Lower lobe of right lung (tissue), 2 donors: Measurements from ENCODE around the gene SAP30BP. TPM values are rescaled to one million over a fixed set of nuclear protein-coding genes. Genes with fewer than 3 reads are reported as not detected.
A peak's percentile ranks its signal among the peaks of the same experiment; 100 is the strongest.

ENCODE experiments used
- ATAC-seq, 2 donors: fragments of 200-7000 bp; cut with Tn5 transposase; one replicate each; pipeline ENCODE4 v1.9.1; 2020 to 2022; ENCODE audit warnings: mild to moderate bottlenecking in 2 of 2, moderate library complexity in 2 of 2
- DNase-seq: peaks from one replicate; pipeline ENCODE4 v3.0.0-alpha.2; 2020
- H3K27ac ChIP-seq: fragments of 200-600 bp; one replicate; pipeline ENCODE4 v1.8.0; 2022
- H3K27me3 ChIP-seq: fragments of 200-600 bp; one replicate; pipeline ENCODE4 v1.8.0; 2022; ENCODE audit warnings: low read depth
- H3K36me3 ChIP-seq: fragments of 200-600 bp; one replicate; pipeline ENCODE4 v1.8.0; 2022; ENCODE audit warnings: mild to moderate bottlenecking
- H3K4me1 ChIP-seq: fragments of 200-600 bp; one replicate; pipeline ENCODE4 v1.8.0; 2022
- H3K4me3 ChIP-seq: fragments of 200-600 bp; one replicate; pipeline ENCODE4 v1.8.0; 2022; ENCODE audit warnings: mild to moderate bottlenecking
- H3K9me3 ChIP-seq: fragments of 200-600 bp; one replicate; pipeline ENCODE4 v1.8.0; 2022
- intact Hi-C: fragments of 100-400 bp; cut with DNase I; formaldehyde crosslinking; loops from one replicate; pipeline ENCODE4 v1.11.0; 2022
- total RNA-seq: library from RNA; stranded (reverse); fragmentation: NEBNext Ultra II Directional; extraction: Animal tissue kit (Norgen Biotek cat#: 25700); gene quantifications from one replicate; pipeline ENCODE4 v1.2.1, GENCODE V29; 2021
- TF ChIP-seq, protein P1 (sequence below): fragments of 200-600 bp; IDR thresholded peaks from one replicate; pipeline ENCODE4 v1.8.0; 2022; ENCODE audit warnings: antibody characterized with exemption, mild to moderate bottlenecking
- donor health status: DM: no; HTN: yes; CAD: no; lungs with severe emphysema.

Gene SAP30BP
- total RNA-seq, 1 donor from 2014 or later: 73.0 TPM

DNA sequence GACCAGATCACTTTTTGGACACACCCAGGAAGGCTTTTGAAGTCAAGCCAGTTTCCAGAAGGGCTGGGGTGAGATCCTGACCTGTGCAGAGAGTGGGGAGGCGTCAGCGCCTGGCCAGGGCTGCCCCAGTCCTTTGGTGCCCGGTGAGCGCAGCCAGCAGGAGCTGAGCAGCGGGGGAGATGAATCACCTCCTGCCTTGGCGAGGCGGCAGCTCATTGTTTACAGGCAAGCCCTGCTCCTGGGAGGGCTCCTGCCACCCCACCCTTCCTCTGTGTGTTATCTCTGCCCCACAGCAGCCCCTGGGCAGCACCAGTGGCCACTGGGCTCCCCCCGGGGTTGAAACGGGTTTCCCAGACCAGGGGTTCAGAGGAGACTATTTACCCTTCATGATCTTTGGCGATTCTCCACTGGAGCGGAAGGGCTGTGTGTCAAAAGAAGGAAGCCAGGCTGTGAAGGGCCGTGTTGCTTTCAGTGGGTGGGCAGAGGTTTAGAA, 40.0 kb downstream of the SAP30BP start:
- peak; percentile 57 for ATAC-seq
- H3K36me3 ChIP-seq: peaks cover 66% of the 10 kb centered on the region
- H3K4me1 ChIP-seq: peaks cover 24% of the 10 kb centered on the region
- TF ChIP-seq, protein P1, sequence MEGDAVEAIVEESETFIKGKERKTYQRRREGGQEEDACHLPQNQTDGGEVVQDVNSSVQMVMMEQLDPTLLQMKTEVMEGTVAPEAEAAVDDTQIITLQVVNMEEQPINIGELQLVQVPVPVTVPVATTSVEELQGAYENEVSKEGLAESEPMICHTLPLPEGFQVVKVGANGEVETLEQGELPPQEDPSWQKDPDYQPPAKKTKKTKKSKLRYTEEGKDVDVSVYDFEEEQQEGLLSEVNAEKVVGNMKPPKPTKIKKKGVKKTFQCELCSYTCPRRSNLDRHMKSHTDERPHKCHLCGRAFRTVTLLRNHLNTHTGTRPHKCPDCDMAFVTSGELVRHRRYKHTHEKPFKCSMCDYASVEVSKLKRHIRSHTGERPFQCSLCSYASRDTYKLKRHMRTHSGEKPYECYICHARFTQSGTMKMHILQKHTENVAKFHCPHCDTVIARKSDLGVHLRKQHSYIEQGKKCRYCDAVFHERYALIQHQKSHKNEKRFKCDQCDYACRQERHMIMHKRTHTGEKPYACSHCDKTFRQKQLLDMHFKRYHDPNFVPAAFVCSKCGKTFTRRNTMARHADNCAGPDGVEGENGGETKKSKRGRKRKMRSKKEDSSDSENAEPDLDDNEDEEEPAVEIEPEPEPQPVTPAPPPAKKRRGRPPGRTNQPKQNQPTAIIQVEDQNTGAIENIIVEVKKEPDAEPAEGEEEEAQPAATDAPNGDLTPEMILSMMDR: no peak
- no peaks in the 10 kb centered on the region for H3K9me3 ChIP-seq
- no peaks in the 10 kb centered on the region for H3K27me3 ChIP-seq
- H3K27ac ChIP-seq: peak overlapping the region; percentile 33
- no peak for DNase-seq
- H3K4me3 ChIP-seq: no peak overlapping the region
- intact Hi-C loops: no loop called here

DNA sequence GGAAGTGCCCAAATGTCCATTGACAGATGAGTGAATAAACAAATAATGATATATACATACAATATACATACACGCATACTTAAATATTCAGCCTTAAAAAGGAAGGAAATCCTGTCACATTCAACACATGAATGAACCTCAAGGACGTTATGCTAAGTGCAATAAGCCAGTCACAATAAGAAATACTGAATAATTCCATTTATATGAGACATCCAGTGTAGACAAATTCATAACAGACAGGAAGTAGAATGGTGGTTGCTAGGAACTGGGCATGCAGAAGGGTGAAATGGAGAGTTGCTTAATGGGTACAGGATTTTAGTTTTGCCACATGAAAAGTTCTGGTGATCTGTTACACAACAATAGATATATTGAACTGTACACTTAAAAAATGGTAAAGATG, 45.3 kb downstream of the SAP30BP start:
- no peak for DNase-seq
- intact Hi-C loops: no loop called here
- no peaks in the 10 kb centered on the region for H3K9me3 ChIP-seq
- H3K4me3 ChIP-seq: no peak overlapping the region
- H3K4me1 ChIP-seq: peaks cover 7% of the 10 kb centered on the region
- peaks cover 13% of the 10 kb centered on the region for H3K36me3 ChIP-seq
- ATAC-seq: no peak
- peaks cover 4% of the 10 kb centered on the region for H3K27me3 ChIP-seq
- no peak overlapping the region for H3K27ac ChIP-seq
- TF ChIP-seq, protein P1: no peak

DNA sequence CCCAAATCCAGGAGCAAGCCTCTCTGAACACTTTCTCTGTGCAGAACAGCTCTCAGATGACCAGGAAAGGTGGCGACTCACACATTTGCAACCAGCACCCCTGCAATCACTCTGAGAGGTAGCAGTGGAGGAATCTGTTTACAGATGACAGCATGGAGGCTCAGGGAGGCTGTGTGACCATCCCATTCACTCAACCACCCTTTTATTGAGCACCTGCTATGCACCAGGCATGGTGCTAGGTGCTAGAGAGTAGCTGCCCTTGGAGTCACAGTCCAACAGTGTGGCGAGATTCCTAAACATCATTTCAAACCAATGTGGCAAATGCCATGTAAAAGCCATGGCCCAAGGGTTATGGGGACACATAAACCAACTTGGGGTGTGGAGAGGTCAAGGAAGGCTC, 52.6 kb downstream of the SAP30BP start:
- H3K4me3 ChIP-seq: no peak overlapping the region
- no peak for DNase-seq
- intact Hi-C loops: no loop called here
- H3K27ac ChIP-seq: no peak overlapping the region
- peaks cover 32% of the 10 kb centered on the region for H3K27me3 ChIP-seq
- TF ChIP-seq, protein P1: no peak
- ATAC-seq: no peak
- no peaks in the 10 kb centered on the region for H3K36me3 ChIP-seq
- no peaks in the 10 kb centered on the region for H3K9me3 ChIP-seq
- H3K4me1 ChIP-seq: peaks cover 18% of the 10 kb centered on the region

DNA sequence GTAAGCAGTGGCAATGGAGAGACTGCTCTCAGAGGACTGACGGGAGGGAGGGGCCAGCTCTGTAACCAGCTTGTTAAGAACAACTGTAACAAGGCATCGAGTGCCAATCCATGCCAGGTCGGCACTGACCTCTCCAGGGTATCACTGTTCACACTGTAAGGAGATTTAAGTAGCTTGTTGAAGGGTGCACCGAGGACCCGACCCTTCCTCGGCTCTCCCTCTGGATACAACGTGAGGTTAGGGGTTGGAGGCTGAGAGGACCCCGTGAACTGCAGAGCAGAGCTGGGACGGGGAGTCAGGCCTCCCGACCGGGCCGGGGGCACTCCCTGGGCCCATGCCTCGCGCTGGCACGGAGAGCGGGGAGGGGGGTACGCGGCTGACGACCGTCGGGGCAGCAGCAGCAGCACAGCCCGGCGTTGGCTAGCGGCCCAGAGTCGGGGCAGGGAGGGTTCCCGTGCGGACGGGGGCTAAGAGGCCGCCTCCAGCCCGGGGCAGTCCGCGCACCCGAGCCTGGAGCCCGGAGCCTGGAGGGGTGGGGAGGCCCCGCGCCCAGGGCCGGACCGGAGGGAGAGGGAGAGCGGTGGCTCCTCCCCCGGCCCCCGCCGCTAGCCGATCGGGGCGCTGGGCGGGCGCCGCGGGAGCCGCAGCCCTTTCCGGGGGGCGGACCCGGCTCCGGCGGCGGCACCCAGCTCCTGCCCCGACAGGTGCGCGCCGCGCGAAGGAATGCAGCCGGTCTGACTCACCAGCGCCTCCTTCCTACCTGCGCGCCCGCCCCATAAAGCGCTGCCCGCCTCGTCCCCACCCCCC, 53.7 kb downstream of the SAP30BP start, which contains the start of gene ITGB4:
Gene ITGB4, plus strand, starts transcription at position 804 of the 807 bp plus-strand sequence. CDS start 3,245 bp downstream, outside the sequence.
- ATAC-seq (peak; percentile 92 to 94), DNase-seq (peak; percentile 88)
- Histone ChIP-seq H3K27ac (peak within 1 kb of the TSS; percentile 80), H3K4me1 (peaks cover 18% of the 10 kb centered on the region), H3K27me3 (peaks cover 27% of the 10 kb centered on the region), H3K9me3 (no peaks in the 10 kb centered on the region), H3K36me3 (peaks cover 3% of the 10 kb centered on the region), H3K4me3 (peak within 1 kb of the TSS; percentile 55)
- intact Hi-C loops: no loop called here
- TF ChIP-seq, protein P1: peak; percentile 11

DNA sequence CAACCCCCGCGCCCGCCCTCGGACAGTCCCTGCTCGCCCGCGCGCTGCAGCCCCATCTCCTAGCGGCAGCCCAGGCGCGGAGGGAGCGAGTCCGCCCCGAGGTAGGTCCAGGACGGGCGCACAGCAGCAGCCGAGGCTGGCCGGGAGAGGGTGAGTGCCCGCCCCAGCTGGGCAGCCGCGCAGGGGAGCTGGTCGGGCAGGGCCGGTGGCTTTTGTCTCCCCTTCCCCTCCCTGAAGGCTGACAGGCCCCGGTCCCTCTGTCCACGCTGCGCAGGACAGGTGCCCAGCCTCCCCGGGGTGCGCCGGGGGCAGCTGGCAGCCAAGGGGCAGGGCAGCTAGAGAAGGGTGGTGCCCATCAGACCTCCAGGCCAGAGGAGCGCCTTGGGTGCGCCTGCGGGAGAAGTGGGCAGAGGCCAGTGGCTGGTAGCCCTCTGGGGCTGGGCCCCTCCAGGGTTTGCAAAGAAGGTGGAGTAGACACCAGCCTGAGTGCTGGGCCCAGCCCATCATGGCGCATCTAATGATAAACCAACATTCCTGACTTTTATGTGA, 54.4 kb downstream of the SAP30BP start:
- TF ChIP-seq, protein P1: no peak
- peaks cover 5% of the 10 kb centered on the region for H3K36me3 ChIP-seq
- intact Hi-C loops: no loop called here
- H3K27me3 ChIP-seq: peaks cover 27% of the 10 kb centered on the region
- H3K9me3 ChIP-seq: no peaks in the 10 kb centered on the region
- ATAC-seq: peak; percentile 12 to 35
- peak overlapping the region; percentile 80 for H3K27ac ChIP-seq
- H3K4me3 ChIP-seq: peak overlapping the region; percentile 55
- DNase-seq: peak; percentile 46
- H3K4me1 ChIP-seq: peaks cover 18% of the 10 kb centered on the region
